ENCODE data around the gene TPM1.

DNA sequence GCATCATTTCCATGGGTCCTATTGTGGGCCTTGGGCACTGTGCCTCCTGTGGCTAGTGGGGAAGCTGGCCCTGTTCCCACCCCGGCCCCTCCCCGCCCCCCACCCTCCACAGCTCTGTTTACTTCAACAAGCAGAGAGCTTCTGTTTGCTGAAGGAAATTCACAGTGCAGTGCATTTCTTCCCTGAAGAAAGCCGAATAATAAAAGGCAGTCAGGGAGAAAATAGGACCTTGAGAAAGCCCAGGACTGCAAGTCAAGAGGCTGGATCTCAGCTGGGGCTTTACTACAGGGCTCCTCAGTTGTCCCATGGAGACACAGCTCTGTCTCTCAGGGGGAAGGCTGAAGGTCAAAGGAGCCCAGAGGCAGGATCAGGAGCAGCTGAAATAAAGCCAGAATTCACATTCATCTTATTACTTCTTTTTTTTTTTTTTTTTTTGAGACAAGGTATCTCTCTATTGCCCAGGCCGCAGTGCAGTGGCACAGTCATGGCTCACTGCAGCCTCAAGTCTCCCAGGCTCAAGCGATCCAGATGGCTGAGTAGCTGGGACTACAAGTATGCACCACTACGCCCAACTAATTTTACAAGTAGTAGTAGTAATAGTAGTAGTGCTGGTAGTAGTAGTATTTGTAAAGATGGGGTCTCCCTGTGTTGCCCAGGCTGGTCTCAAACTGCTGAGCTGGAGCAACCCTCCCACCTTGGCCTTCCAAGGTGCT lies 46.1 kb downstream of the TPM1 start:
- TF ChIP-seq, protein P1, sequence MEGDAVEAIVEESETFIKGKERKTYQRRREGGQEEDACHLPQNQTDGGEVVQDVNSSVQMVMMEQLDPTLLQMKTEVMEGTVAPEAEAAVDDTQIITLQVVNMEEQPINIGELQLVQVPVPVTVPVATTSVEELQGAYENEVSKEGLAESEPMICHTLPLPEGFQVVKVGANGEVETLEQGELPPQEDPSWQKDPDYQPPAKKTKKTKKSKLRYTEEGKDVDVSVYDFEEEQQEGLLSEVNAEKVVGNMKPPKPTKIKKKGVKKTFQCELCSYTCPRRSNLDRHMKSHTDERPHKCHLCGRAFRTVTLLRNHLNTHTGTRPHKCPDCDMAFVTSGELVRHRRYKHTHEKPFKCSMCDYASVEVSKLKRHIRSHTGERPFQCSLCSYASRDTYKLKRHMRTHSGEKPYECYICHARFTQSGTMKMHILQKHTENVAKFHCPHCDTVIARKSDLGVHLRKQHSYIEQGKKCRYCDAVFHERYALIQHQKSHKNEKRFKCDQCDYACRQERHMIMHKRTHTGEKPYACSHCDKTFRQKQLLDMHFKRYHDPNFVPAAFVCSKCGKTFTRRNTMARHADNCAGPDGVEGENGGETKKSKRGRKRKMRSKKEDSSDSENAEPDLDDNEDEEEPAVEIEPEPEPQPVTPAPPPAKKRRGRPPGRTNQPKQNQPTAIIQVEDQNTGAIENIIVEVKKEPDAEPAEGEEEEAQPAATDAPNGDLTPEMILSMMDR (IDR thresholded peaks at IDR 0.05): no peak
- TF ChIP-seq POLR2A (IDR thresholded peaks at IDR 0.05): no peak

Data from prostate gland (tissue), 2 donors.